GM23338 (cell line): ENCODE measurements around the gene PRKCH. TPM values are rescaled to one million over a fixed set of nuclear protein-coding genes. Genes with fewer than 3 reads are reported as not detected.
A peak's percentile ranks its signal among the peaks of the same experiment; 100 is the strongest.

Experiments
- ATAC-seq: fragments of 200-7000 bp; cut with Tn5 transposase; 3 replicates; pipeline ENCODE4 v1.9.1; 2020
- DNase-seq: peaks from one replicate; pipeline ENCODE4 v3.0.0-alpha.2; 2015; ENCODE audit warnings: low spot score
- H2AFZ ChIP-seq: fragments of 200-600 bp; sonication (generic); 2 replicates; pipeline ENCODE4 v1.8.0; 2016; ENCODE audit warnings: antibody characterized with exemption, mild to moderate bottlenecking, moderate library complexity
- H3F3A ChIP-seq: fragments of 200-600 bp; sonication (generic); replicated peaks from 2 replicates; pipeline ENCODE4 v1.8.0; 2017; ENCODE audit warnings: antibody characterized with exemption, mixed run types, low read depth
- H3K27ac ChIP-seq: fragments of 200-600 bp; sonication (generic); 2 replicates; pipeline ENCODE4 v1.6.1; 2016; ENCODE audit warnings: low read depth
- H3K27me3 ChIP-seq: fragments of 200-600 bp; sonication (generic); 2 replicates; pipeline ENCODE4 v1.8.0; 2016; ENCODE audit warnings: mild to moderate bottlenecking, mixed run types, moderate library complexity; ENCODE audit not compliant: insufficient read depth
- H3K36me3 ChIP-seq: fragments of 200-600 bp; sonication (generic); 2 replicates; pipeline ENCODE4 v1.8.0; 2016; ENCODE audit warnings: mild to moderate bottlenecking; ENCODE audit not compliant: insufficient read depth
- H3K4me1 ChIP-seq: fragments of 200-600 bp; sonication (generic); 2 replicates; pipeline ENCODE4 v1.8.0; 2016; ENCODE audit warnings: mild to moderate bottlenecking, moderate library complexity; ENCODE audit not compliant: insufficient read depth
- H3K4me2 ChIP-seq: fragments of 200-600 bp; sonication (generic); 2 replicates; pipeline ENCODE4 v1.7.1; 2017; ENCODE audit warnings: mixed run types
- H3K4me3 ChIP-seq: fragments of 200-600 bp; sonication (generic); 2 replicates; pipeline ENCODE4 v1.6.1; 2016; ENCODE audit warnings: mixed run types
- H3K79me2 ChIP-seq: fragments of 200-600 bp; sonication (generic); replicated peaks from 2 replicates; pipeline ENCODE4 v1.8.0; 2017; ENCODE audit warnings: mild to moderate bottlenecking; ENCODE audit not compliant: insufficient read depth
- H3K9me2 ChIP-seq: fragments of 200-600 bp; sonication (generic); 2 replicates; pipeline ENCODE4 v1.8.0; 2017; ENCODE audit not compliant: insufficient read depth
- H4K20me1 ChIP-seq: fragments of 200-600 bp; sonication (generic); replicated peaks from 2 replicates; pipeline ENCODE4 v1.8.0; 2017; ENCODE audit warnings: mild to moderate bottlenecking; ENCODE audit not compliant: insufficient read depth
- H3K27ac Mint-ChIP-seq: 2 replicates; pipeline ENCODE4 v1.8.0; 2020; ENCODE audit warnings: inconsistent platforms, mild to moderate bottlenecking, moderate library complexity, mixed read lengths
- H3K27me3 Mint-ChIP-seq: 3 replicates; pipeline ENCODE4 v1.8.0; 2022; ENCODE audit warnings: low read depth, mild to moderate bottlenecking, moderate library complexity, mixed read lengths, inconsistent platforms; ENCODE audit not compliant: insufficient read depth, poor library complexity
- H3K36me3 Mint-ChIP-seq: 3 replicates; pipeline ENCODE4 v1.8.0; 2021; ENCODE audit warnings: low read depth, mild to moderate bottlenecking, inconsistent platforms, moderate library complexity, mixed read lengths
- H3K4me1 Mint-ChIP-seq: 3 replicates; pipeline ENCODE4 v1.8.0; 2020; ENCODE audit warnings: mild to moderate bottlenecking, inconsistent platforms, mixed read lengths
- H3K4me3 Mint-ChIP-seq: 3 replicates; pipeline ENCODE4 v1.8.0; 2021; ENCODE audit warnings: moderate library complexity, mild to moderate bottlenecking, inconsistent platforms, mixed read lengths
- H3K9me3 Mint-ChIP-seq: 3 replicates; pipeline ENCODE4 v1.8.0; 2020; ENCODE audit warnings: moderate library complexity, mild to moderate bottlenecking, inconsistent platforms, mixed read lengths
- CREB1 ChIP-seq: fragments of 250-450 bp; sonication (Bioruptor Pico); IDR thresholded peaks from 2 replicates; pipeline ENCODE4 v1.5.0; 2020; ENCODE audit warnings: low read depth, mild to moderate bottlenecking, moderate library complexity
- ETS1 ChIP-seq: IDR thresholded peaks from 2 replicates; pipeline ENCODE4 v1.6.1; 2016; ENCODE audit warnings: antibody characterized with exemption
- EZH2phosphoT487 ChIP-seq: fragments of 200-600 bp; sonication (generic); IDR thresholded peaks from one replicate; pipeline ENCODE4 v1.8.1; 2018; ENCODE audit warnings: antibody characterized with exemption; ENCODE audit not compliant: unreplicated experiment
- JUNB ChIP-seq: IDR thresholded peaks from one replicate; pipeline ENCODE4 v1.6.1; 2016; ENCODE audit warnings: antibody characterized with exemption; ENCODE audit not compliant: unreplicated experiment
- NANOG ChIP-seq: IDR thresholded peaks from 2 replicates; pipeline ENCODE4 v1.6.1; 2016; ENCODE audit warnings: antibody characterized with exemption, borderline replicate concordance
- POLR2AphosphoS5 ChIP-seq: IDR thresholded peaks from 2 replicates; pipeline ENCODE4 v1.6.1; 2016; ENCODE audit warnings: antibody characterized with exemption, low read depth
- STAT1 ChIP-seq: IDR thresholded peaks from one replicate; pipeline ENCODE4 v1.6.1; 2016; ENCODE audit warnings: antibody characterized with exemption; ENCODE audit not compliant: unreplicated experiment
- ZNF462 ChIP-seq: fragments of 250-450 bp; sonication (Bioruptor Pico); IDR thresholded peaks from 2 replicates; pipeline ENCODE4 v1.5.0; 2020; ENCODE audit warnings: mild to moderate bottlenecking, moderate library complexity
- polyA plus RNA-seq: library from polyadenylated mRNA; unstranded; fragments of >200 nt; fragmentation: Nextera tagmentation; extraction: Ambion mirVana; gene quantifications from 2 replicates; pipeline ENCODE4 v1.2.1, GENCODE V29; 2016
- total RNA-seq: library from RNA; depleted of rRNA; stranded (reverse); fragments of >200 nt; shearing (Covaris generic); gene quantifications from 2 replicates; pipeline ENCODE4 v1.2.3, GENCODE V29; 2014
- TF ChIP-seq, protein P1 (sequence below), 2 experiments: fragments of 200-600 bp in 1 of 2; sonication (generic) in 1 of 2; conservative IDR thresholded peaks; 2 replicates each; pipeline versions ENCODE4 v1.5.1 to v1.6.1; 2016 to 2017; ENCODE audit warnings: antibody characterized with exemption in 2 of 2, low read depth in 2 of 2, mild to moderate bottlenecking in 2 of 2, moderate library complexity in 1 of 2

Gene PRKCH
- total and polyA plus RNA-seq, 2 experiments from 2014 or later: 5.4 to 10.1 TPM

DNA sequence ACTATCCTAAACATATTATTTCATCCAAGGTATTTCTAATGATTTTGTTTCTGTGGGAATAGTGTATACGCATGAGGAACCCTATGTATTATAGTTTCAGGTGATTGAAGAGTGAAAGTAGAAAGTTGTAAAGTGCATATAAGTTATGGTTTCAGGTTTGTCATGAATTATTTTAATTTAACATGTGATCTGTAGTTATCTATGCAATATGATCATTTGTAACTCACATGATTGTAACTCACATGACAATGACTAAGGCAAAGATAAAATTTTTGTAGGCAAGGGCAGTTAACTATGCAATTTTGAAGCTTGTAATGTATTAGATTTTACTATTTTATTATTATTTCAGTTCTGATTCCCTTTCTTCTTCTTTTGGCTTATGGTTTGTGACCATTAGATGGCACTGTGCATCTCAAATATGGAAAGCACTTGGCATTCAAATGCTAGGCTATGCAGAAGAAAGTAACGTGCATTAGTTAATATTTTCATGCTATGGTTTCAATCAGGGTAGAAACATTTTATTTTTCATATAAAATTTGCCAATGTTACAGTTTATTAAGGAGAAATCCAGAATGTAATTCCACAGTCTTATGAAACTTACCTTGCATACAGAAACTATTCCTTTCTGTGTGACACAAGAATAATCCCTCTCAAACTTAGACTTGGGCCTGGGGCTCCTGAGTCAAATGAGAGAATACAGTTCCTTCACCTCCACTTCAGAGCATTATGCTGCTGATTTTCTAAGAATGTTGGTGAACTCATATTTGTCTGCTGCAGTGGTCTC is 24.5 kb upstream of the PRKCH start:
- ATAC-seq (peak; percentile 41; the same call in 1 of the 3 replicates), DNase-seq (peak; percentile 49)
- peaks cover 27% of the 10 kb centered on the region for H3K4me1 Mint-ChIP-seq
- Histone ChIP-seq H3K4me3 (no peak overlapping the region), H3K4me2 (no peak overlapping the region), H4K20me1 (no peaks in the 10 kb centered on the region), H3K36me3 (no peaks in the 10 kb centered on the region), H3K79me2 (no peaks in the 10 kb centered on the region), H3K9me2 (no peaks in the 10 kb centered on the region), H3K27ac (no peak overlapping the region), H3F3A (no peaks in the 10 kb centered on the region), H3K4me1 (peaks cover 16% of the 10 kb centered on the region), H2AFZ (no peak overlapping the region), H3K27me3 (no peaks in the 10 kb centered on the region)
- peaks cover 3% of the 10 kb centered on the region; the same call in 1 of the 3 replicates for H3K9me3 Mint-ChIP-seq
- peaks cover 3% of the 10 kb centered on the region for H3K27me3 Mint-ChIP-seq
- H3K36me3 Mint-ChIP-seq: no peaks in the 10 kb centered on the region
- no peak overlapping the region for H3K4me3 Mint-ChIP-seq
- TF ChIP-seq POLR2AphosphoS5 (no peak), STAT1 (no peak)
- TF ChIP-seq, protein P1, sequence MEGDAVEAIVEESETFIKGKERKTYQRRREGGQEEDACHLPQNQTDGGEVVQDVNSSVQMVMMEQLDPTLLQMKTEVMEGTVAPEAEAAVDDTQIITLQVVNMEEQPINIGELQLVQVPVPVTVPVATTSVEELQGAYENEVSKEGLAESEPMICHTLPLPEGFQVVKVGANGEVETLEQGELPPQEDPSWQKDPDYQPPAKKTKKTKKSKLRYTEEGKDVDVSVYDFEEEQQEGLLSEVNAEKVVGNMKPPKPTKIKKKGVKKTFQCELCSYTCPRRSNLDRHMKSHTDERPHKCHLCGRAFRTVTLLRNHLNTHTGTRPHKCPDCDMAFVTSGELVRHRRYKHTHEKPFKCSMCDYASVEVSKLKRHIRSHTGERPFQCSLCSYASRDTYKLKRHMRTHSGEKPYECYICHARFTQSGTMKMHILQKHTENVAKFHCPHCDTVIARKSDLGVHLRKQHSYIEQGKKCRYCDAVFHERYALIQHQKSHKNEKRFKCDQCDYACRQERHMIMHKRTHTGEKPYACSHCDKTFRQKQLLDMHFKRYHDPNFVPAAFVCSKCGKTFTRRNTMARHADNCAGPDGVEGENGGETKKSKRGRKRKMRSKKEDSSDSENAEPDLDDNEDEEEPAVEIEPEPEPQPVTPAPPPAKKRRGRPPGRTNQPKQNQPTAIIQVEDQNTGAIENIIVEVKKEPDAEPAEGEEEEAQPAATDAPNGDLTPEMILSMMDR (conservative IDR thresholded peaks at IDR 0.05; ENCODE audit: low read depth in 2 of 2): peak; percentile 72 to 80
- H3K27ac Mint-ChIP-seq: no peak overlapping the region

DNA sequence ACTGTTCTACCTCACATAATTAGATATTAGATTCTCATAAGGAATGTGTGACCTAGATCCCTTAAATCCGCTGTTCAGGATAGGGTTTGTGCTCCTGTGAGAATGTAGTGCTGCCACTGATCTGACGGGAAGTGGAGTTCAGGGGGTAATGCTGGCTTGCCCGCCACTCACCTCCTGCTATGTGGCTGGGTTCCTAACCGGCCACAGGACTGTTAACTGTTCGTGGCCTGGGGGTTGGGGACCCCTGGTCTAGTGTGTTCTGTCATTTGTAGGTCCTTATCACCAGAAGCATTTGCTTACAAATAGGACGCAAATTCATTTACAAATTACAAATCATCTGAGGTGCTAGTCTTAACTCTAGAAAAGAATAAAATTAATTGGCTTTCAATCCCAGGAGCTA is 23.8 kb upstream of the PRKCH start:
- Histone ChIP-seq H3F3A (no peaks in the 10 kb centered on the region), H3K79me2 (no peaks in the 10 kb centered on the region), H3K36me3 (no peaks in the 10 kb centered on the region), H3K4me2 (no peak overlapping the region), H3K27me3 (no peaks in the 10 kb centered on the region), H3K4me1 (peaks cover 16% of the 10 kb centered on the region), H3K27ac (no peak overlapping the region), H3K4me3 (no peak overlapping the region), H4K20me1 (no peaks in the 10 kb centered on the region), H3K9me2 (no peaks in the 10 kb centered on the region), H2AFZ (no peak overlapping the region)
- H3K4me1 Mint-ChIP-seq: peaks cover 27% of the 10 kb centered on the region
- peaks cover 3% of the 10 kb centered on the region for H3K27me3 Mint-ChIP-seq
- peaks cover 3% of the 10 kb centered on the region; the same call in 1 of the 3 replicates for H3K9me3 Mint-ChIP-seq
- no peak overlapping the region for H3K4me3 Mint-ChIP-seq
- ATAC-seq (peak; percentile 66), DNase-seq (no peak)
- no peaks in the 10 kb centered on the region for H3K36me3 Mint-ChIP-seq
- no peak overlapping the region for H3K27ac Mint-ChIP-seq
- TF ChIP-seq ZNF462: no peak
- no peak for TF ChIP-seq CREB1 (CRISPR knock-in tag)
- TF ChIP-seq, protein P1 (conservative IDR thresholded peaks at IDR 0.05; ENCODE audit: low read depth in 2 of 2): no peak
- no peak for TF ChIP-seq POLR2AphosphoS5
- TF ChIP-seq STAT1: no peak
- TF ChIP-seq ETS1: no peak
- TF ChIP-seq JUNB: no peak
- TF ChIP-seq EZH2phosphoT487: no peak
- no peak for TF ChIP-seq NANOG
